KMS-11 (cell line): ENCODE results near the gene PHRF1.

Experiments used
- H2AFZ ChIP-seq: fragments of 200-600 bp; sonication (generic); 2 replicates; pipeline ENCODE4 v1.6.1; 2016; ENCODE audit warnings: antibody characterized with exemption, mixed run types, low read depth
- H3K27ac ChIP-seq: fragments of 200-600 bp; sonication (generic); 2 replicates; pipeline ENCODE4 v1.6.1; 2016; ENCODE audit warnings: mild to moderate bottlenecking, mixed run types
- H3K27me3 ChIP-seq: fragments of 200-600 bp; sonication (generic); 2 replicates; pipeline ENCODE4 v1.6.1; 2017; ENCODE audit warnings: mild to moderate bottlenecking, low read depth, mixed run types, moderate library complexity; ENCODE audit not compliant: insufficient read depth
- H3K36me3 ChIP-seq: fragments of 200-600 bp; sonication (generic); 2 replicates; pipeline ENCODE4 v1.6.1; 2017; ENCODE audit warnings: mild to moderate bottlenecking, mixed run types; ENCODE audit not compliant: insufficient read depth
- H3K4me1 ChIP-seq: fragments of 200-600 bp; sonication (generic); 2 replicates; pipeline ENCODE4 v1.6.1; 2016; ENCODE audit warnings: mild to moderate bottlenecking, low read depth, mixed run types; ENCODE audit not compliant: poor library complexity, severe bottlenecking
- H3K4me2 ChIP-seq: fragments of 200-600 bp; sonication (generic); 2 replicates; pipeline ENCODE4 v1.7.0; 2016; ENCODE audit warnings: mild to moderate bottlenecking, mixed run types
- H3K4me3 ChIP-seq: fragments of 200-600 bp; sonication (generic); IDR thresholded peaks from 2 replicates; pipeline ENCODE4 v1.6.1; 2017; ENCODE audit warnings: low read depth, low read length, mixed read lengths; ENCODE audit not compliant: insufficient read depth
- H3K79me2 ChIP-seq: fragments of 200-600 bp; sonication (generic); 2 replicates; pipeline ENCODE4 v1.6.1; 2016; ENCODE audit warnings: low read depth, mixed run types; ENCODE audit not compliant: insufficient read depth
- H3K9ac ChIP-seq: fragments of 200-600 bp; sonication (generic); 2 replicates; pipeline ENCODE4 v1.6.1; 2016; ENCODE audit warnings: mild to moderate bottlenecking, mixed run types
- H4K20me1 ChIP-seq: fragments of 200-600 bp; sonication (generic); 2 replicates; pipeline ENCODE4 v1.6.1; 2016; ENCODE audit warnings: mild to moderate bottlenecking, mixed run types; ENCODE audit not compliant: insufficient read depth
- TF ChIP-seq, protein P1 (sequence below): fragments of 200-600 bp; sonication (generic); conservative IDR thresholded peaks from 2 replicates; pipeline ENCODE4 v1.6.1; 2017; ENCODE audit warnings: low read depth, mild to moderate bottlenecking, antibody characterized with exemption, low read length, moderate library complexity, mixed read lengths

The PHRF1 gene

DNA sequence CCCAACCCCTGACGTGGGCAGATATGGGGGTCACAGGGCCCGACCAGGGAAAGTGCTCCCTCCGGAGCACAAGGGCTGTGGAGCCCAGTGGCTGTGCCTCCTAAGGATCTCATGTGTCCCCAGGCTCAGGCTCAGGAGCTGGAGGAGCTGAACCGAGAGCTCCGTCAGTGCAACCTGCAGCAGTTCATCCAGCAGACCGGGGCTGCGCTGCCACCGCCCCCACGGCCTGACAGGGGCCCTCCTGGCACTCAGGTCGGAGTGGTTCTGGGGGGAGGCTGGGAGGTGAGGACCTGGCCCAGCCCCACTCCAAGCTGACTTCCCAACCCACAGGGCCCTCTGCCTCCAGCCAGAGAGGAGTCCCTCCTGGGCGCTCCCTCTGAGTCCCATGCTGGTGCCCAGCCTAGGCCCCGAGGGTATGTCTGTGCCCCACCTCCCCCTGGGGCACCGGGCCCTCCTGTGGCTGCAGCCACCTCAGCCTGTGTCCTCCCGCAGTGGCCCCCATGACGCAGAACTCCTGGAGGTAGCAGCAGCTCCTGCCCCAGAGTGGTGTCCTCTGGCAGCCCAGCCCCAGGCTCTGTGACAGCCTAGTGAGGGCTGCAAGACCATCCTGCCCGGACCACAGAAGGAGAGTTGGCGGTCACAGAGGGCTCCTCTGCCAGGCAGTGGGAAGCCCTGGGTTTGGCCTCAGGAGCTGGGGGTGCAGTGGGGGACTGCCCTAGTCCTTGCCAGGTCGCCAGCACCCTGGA is 13.0 kb upstream of the PHRF1 start:
- Histone ChIP-seq H3K27me3 (no peaks in the 10 kb centered on the region), H4K20me1 (no peaks in the 10 kb centered on the region), H3K27ac (no peak overlapping the region), H3K4me3 (no peak overlapping the region), H3K79me2 (no peaks in the 10 kb centered on the region), H3K4me2 (no peak overlapping the region), H3K9ac (no peak overlapping the region), H3K36me3 (no peaks in the 10 kb centered on the region), H3K4me1 (peaks cover 13% of the 10 kb centered on the region), H2AFZ (no peak overlapping the region)
- TF ChIP-seq, protein P1, sequence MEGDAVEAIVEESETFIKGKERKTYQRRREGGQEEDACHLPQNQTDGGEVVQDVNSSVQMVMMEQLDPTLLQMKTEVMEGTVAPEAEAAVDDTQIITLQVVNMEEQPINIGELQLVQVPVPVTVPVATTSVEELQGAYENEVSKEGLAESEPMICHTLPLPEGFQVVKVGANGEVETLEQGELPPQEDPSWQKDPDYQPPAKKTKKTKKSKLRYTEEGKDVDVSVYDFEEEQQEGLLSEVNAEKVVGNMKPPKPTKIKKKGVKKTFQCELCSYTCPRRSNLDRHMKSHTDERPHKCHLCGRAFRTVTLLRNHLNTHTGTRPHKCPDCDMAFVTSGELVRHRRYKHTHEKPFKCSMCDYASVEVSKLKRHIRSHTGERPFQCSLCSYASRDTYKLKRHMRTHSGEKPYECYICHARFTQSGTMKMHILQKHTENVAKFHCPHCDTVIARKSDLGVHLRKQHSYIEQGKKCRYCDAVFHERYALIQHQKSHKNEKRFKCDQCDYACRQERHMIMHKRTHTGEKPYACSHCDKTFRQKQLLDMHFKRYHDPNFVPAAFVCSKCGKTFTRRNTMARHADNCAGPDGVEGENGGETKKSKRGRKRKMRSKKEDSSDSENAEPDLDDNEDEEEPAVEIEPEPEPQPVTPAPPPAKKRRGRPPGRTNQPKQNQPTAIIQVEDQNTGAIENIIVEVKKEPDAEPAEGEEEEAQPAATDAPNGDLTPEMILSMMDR, result no peak

DNA sequence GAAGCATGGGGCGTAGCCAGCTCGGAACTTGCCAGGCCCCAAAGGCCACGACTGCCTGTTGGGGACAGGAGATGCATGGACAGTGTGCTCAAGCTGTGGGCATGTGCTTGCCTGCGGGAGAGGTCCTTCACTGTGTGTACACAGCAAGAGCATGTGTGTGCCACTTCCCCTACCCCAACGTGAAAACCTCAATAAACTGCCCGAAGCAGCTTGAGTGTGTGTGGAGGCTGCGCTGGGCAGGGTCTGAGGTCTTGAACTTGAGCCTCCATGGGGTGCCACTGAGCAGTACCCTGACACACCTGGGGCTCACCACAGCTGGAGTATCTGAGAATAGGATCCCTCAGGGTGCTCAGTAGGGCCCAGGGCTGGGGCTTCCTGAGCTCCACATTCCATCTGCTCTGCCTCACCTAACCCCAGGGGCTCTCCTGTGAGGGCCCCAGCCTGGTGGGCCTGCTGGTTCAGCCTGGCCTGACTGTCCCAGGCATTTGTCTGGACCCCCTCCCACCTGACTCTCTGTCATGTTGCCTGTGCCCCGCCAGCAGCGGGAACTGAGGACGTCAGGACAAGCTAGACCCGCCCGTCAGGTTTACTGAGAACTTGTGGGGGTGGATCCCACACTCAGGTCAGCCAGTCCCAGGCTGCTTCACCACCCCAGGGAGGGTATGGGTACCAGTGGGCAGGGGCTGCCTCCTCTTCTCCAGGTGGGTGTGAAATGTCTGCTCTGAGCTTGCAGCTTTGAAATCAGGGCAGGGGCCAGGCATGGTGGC is 12.3 kb upstream of the PHRF1 start:
- H2AFZ ChIP-seq, result no peak overlapping the region
- H3K27ac ChIP-seq, result no peak overlapping the region
- H3K36me3 ChIP-seq, result no peaks in the 10 kb centered on the region
- no peaks in the 10 kb centered on the region for H4K20me1 ChIP-seq
- no peaks in the 10 kb centered on the region for H3K27me3 ChIP-seq
- no peak overlapping the region for H3K4me3 ChIP-seq
- no peak overlapping the region for H3K4me2 ChIP-seq
- TF ChIP-seq, protein P1, result no peak
- H3K9ac ChIP-seq, result no peak overlapping the region
- no peaks in the 10 kb centered on the region for H3K79me2 ChIP-seq
- peaks cover 13% of the 10 kb centered on the region for H3K4me1 ChIP-seq

DNA sequence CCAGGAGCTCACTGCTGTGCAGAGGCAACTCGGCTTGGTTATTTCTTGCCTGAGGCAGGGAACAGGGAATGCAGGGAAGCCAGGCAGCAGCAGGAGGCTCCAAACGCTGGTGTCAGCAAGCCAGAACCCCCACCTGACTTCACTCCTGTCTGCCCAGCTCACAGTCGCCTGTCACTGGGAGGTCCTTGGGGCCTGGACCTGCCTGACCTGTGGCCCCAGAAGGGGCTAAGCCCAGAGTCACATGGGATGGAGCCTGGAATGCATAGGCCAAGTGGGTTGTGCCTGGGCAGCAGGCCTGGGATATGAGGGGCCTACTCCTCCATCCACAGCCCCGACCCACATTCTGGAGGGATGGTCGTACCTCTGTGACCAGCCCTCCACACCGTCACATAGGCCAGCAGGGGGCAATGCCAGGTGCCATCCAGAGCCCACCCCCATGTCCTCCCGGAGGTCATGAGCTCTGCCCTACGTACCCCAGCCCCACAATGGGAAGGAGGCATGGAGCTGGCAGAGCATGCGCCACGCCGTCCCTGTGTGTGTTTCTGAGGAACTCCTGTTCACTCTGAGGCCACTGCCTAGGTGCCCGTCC is 10.3 kb upstream of the PHRF1 start:
- Histone ChIP-seq H3K27me3 (no peaks in the 10 kb centered on the region), H3K4me3 (no peak overlapping the region), H3K36me3 (no peaks in the 10 kb centered on the region), H4K20me1 (no peaks in the 10 kb centered on the region), H3K27ac (no peak overlapping the region), H3K9ac (no peak overlapping the region), H3K79me2 (no peaks in the 10 kb centered on the region), H3K4me2 (no peak overlapping the region), H2AFZ (no peak overlapping the region), H3K4me1 (peaks cover 6% of the 10 kb centered on the region)
- TF ChIP-seq, protein P1, result no peak

DNA sequence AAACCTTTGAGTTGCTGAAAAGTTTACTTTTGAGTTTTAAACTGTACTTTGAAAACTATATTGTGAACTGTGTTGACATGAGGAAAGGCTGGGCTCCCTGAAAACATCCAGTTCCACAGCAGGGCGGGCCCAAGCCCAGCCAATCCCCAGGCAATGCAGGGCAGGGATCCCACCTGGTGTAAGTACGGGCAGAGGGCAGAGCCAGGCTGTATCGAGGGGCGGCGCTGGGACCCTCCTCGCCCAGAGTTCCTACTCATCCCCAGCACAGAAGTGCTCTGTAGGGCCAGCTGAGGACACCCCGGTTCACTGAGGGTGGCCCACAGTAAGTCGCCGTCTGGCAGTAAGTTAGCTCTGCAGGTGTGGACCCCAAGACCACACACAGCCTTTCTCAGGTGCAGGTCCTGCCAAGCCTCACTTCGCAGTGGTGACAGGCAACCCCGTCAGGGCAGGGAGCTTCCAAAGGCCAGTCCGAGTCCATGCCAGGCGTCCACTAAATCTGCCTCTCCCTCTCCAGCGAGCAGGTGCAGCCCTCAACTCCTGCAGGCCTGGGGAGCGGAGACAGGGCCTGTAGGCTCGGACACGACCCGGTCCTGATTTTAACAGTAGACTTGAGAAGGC is 9.2 kb upstream of the PHRF1 start:
- Histone ChIP-seq H3K27ac (no peak overlapping the region), H3K36me3 (no peaks in the 10 kb centered on the region), H4K20me1 (no peaks in the 10 kb centered on the region), H2AFZ (no peak overlapping the region), H3K4me3 (no peak overlapping the region), H3K27me3 (no peaks in the 10 kb centered on the region), H3K79me2 (no peaks in the 10 kb centered on the region), H3K9ac (no peak overlapping the region), H3K4me2 (no peak overlapping the region), H3K4me1 (peaks cover 3% of the 10 kb centered on the region)
- TF ChIP-seq, protein P1, result no peak
